Tibial nerve (tissue), 4 donors: ENCODE results near the gene BTBD8. TPM values are rescaled to one million over a fixed set of nuclear protein-coding genes. Genes with fewer than 3 reads are reported as not detected.

Experiments
- DNase-seq, 2 donors: peaks; one replicate each; pipeline ENCODE4 v3.0.0-alpha.2; 2019; ENCODE audit warnings: low spot score in 2 of 2
- H3K27ac ChIP-seq, 4 donors: fragments of 200-600 bp; sonication (generic) in 3 of 4; one replicate each; pipeline ENCODE4 v1.5.1; 2017 to 2019; ENCODE audit warnings: mild to moderate bottlenecking in 1 of 4
- H3K27me3 ChIP-seq, 2 donors: fragments of 200-600 bp; sonication (generic) in 1 of 2; one replicate each; pipeline versions ENCODE4 v1.5.1 to v1.6.0; 2017 to 2019
- H3K36me3 ChIP-seq, 3 donors: fragments of 200-600 bp; sonication (generic); one replicate each; pipeline ENCODE4 v1.5.1; 2018 to 2019
- H3K4me1 ChIP-seq, 4 donors: fragments of 200-600 bp; sonication (generic) in 3 of 4; one replicate each; pipeline ENCODE4 v1.5.1; 2017 to 2019
- H3K4me3 ChIP-seq, 4 donors: fragments of 200-600 bp; sonication (generic) in 3 of 4; one replicate each; pipeline ENCODE4 v1.5.1; 2017 to 2019; ENCODE audit warnings: mild to moderate bottlenecking in 1 of 4, moderate library complexity in 1 of 4
- H3K9me3 ChIP-seq, 4 donors: fragments of 200-600 bp; sonication (generic) in 3 of 4; one replicate each; pipeline ENCODE4 v1.5.1; 2017 to 2019
- EP300 ChIP-seq, 2 donors: sonication (generic); formaldehyde crosslinking; IDR thresholded peaks; one replicate each; pipeline ENCODE4 v1.6.1; 2017; ENCODE audit warnings: antibody characterized with exemption in 2 of 2, mild to moderate bottlenecking in 1 of 2
- POLR2A ChIP-seq, 2 donors: fragments of 450-650 bp; IDR thresholded peaks; one replicate each; pipeline ENCODE4 v1.6.1; 2017; ENCODE audit warnings: antibody characterized with exemption in 2 of 2, mild to moderate bottlenecking in 2 of 2, moderate library complexity in 2 of 2
- WGBS, 2 donors: methylation state at CpG; one replicate each; pipeline ENCODE4 v1.1.5; 2018; 5-methylcytosine and 5-hydroxymethylcytosine counted together
- total RNA-seq, 4 donors: library from RNA; depleted of rRNA; stranded (reverse); fragments of >200 nt; gene quantifications; one replicate each; pipeline ENCODE4 v1.1.0, GENCODE V29; 2016
- TF ChIP-seq, protein P1 (sequence below), 5 experiments: fragments of 200-600 bp in 3 of 5; fragments of 450-650 bp in 2 of 5; sonication (generic) in 3 of 5; IDR thresholded peaks; one replicate each; pipeline ENCODE4 v1.5.1; 2016 to 2019; ENCODE audit warnings: antibody characterized with exemption in 5 of 5, mild to moderate bottlenecking in 3 of 5, moderate library complexity in 2 of 5

Gene BTBD8
- total RNA-seq, 4 donors from 2014 or later = 7.8 to 19.0 (median 14.4) TPM

DNA sequence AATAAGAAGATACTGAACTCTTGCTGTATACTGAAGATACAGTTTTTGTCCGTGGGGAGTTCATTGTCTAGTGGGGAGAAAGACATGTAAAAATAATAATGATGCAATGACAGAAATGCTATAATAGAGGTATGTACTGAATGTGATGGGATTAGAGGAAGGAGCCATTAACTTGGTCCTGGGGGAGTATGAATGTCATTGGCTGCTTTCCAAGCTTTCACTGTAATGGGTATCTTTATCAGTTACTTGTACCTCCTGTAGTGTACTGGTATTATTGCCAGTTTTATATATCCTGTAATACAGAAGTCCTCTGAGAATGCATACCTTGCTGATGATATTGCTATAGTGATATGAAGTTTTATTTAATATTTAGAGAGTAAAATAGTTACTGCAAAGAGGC is 7.4 kb downstream of the BTBD8 start:
- TF ChIP-seq EP300 (IDR thresholded peaks at IDR 0.05) (no peak), POLR2A (IDR thresholded peaks at IDR 0.05) (no peak)
- TF ChIP-seq, protein P1, sequence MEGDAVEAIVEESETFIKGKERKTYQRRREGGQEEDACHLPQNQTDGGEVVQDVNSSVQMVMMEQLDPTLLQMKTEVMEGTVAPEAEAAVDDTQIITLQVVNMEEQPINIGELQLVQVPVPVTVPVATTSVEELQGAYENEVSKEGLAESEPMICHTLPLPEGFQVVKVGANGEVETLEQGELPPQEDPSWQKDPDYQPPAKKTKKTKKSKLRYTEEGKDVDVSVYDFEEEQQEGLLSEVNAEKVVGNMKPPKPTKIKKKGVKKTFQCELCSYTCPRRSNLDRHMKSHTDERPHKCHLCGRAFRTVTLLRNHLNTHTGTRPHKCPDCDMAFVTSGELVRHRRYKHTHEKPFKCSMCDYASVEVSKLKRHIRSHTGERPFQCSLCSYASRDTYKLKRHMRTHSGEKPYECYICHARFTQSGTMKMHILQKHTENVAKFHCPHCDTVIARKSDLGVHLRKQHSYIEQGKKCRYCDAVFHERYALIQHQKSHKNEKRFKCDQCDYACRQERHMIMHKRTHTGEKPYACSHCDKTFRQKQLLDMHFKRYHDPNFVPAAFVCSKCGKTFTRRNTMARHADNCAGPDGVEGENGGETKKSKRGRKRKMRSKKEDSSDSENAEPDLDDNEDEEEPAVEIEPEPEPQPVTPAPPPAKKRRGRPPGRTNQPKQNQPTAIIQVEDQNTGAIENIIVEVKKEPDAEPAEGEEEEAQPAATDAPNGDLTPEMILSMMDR (IDR thresholded peaks at IDR 0.05) = no peak
- Histone ChIP-seq H3K27ac (no peak overlapping the region), H3K36me3 (peaks cover 0 to 38% (median 0%) of the 10 kb centered on the region in 3 donors), H3K4me1 (peaks cover 0 to 1% (median 0%) of the 10 kb centered on the region in 4 donors), H3K9me3 (peaks cover 0 to 27% (median 9%) of the 10 kb centered on the region in 4 donors), H3K27me3 (no peaks in the 10 kb centered on the region), H3K4me3 (no peak overlapping the region)
- 67 to 83% methylated on average over 1 of the region's 1 CpG for WGBS, 2 donors
- no peak for DNase-seq

DNA sequence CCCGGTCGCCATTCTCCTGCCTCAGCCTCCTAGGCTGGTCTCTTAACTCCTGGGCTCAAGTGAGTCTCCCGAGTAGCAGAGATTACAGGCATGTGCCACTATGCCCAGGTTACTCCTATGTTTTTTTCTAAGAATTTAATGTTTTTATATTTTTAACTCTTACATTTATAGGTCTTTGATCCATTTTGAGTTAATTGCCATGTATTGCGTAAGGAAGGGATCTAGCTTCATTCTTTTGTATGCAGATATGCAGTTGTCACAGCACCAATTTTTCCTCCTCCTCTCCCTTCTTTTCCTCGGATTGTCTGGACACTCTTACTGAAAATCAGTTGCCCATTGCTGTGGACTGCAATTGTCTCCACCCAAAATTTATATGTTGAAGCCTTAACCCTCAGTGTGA is 11.5 kb downstream of the BTBD8 start:
- Histone ChIP-seq H3K27me3 (no peaks in the 10 kb centered on the region), H3K4me3 (no peak overlapping the region), H3K27ac (no peak overlapping the region), H3K36me3 (peaks cover 0 to 20% (median 0%) of the 10 kb centered on the region in 3 donors), H3K9me3 (peaks cover 0 to 5% (median 0%) of the 10 kb centered on the region in 4 donors), H3K4me1 (no peaks in the 10 kb centered on the region)
- no peak for DNase-seq
- TF ChIP-seq POLR2A (IDR thresholded peaks at IDR 0.05) (no peak), EP300 (IDR thresholded peaks at IDR 0.05) (no peak)
- TF ChIP-seq, protein P1 (IDR thresholded peaks at IDR 0.05) = no peak
- 91 to 93% methylated on average over 5 of the region's 5 CpGs for WGBS, 2 donors

DNA sequence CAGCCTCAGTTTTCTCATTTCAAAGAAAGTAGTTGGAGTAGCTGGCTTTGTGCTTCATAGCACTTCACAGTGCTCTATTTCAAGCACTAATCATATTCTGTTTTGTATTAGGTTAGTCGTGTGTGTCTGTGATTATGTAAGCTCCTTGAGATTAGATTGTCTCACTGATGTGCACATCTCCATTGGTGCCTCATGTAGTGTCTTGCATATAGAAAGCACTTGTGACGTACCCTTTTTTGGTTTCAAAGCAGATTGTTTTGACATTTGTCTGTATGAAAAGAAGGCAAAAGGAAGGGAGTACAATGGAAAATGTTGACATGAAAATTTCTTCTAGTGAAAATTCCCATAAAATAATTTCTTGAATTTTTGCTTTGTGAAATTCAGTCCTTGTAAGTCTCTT is 13.9 kb downstream of the BTBD8 start:
- TF ChIP-seq POLR2A (IDR thresholded peaks at IDR 0.05) (no peak), EP300 (IDR thresholded peaks at IDR 0.05) (no peak)
- TF ChIP-seq, protein P1 (IDR thresholded peaks at IDR 0.05) = no peak
- no peak for DNase-seq
- Histone ChIP-seq H3K4me3 (no peak overlapping the region), H3K27ac (no peak overlapping the region), H3K9me3 (no peaks in the 10 kb centered on the region), H3K36me3 (peaks cover 0 to 21% (median 0%) of the 10 kb centered on the region in 3 donors), H3K27me3 (no peaks in the 10 kb centered on the region), H3K4me1 (no peaks in the 10 kb centered on the region)
- 54 to 55% methylated on average over 2 of the region's 2 CpGs for WGBS, 2 donors

DNA sequence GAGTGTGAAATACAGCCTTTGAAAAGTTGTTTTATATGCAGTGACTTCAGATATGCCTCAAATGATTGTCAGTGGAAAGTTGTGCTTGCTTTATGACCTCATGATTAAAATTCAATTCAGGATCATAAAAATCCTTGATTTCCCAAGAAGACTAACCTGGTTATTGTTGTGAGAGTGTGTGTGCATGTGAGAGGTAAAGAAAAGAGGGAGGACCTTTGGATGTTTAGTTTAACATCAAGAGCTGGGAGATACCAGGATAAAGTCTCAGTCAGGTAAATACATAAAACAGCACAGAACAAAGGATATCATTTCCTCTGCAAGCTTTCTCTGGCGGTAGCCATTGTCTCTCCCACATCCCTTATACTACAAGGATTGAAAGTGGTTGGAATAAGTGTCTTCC is 14.4 kb downstream of the BTBD8 start:
- H3K4me3 ChIP-seq = no peak overlapping the region

DNA sequence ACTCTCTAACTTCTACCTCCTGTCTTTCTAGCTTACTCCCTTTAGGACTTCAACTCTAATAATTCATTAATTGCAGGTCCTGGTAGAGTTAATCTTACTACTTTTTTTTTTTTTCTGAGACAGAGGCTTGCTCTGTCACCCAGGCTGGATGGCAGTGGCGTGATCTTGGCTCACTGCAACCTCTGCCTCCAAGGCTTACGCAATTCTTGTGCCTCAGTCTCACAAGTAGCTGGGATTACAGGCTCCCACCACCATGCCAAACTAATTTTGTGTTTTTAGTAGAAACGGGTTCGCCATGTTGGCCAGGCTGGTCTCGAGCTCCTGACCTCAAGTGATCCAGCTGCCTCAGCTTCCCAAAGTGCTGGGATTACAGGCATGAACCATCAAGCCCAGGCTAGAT is 15.7 kb downstream of the BTBD8 start:
- WGBS, 2 donors = 53 to 60% methylated on average over 5 of the region's 5 CpGs
- Histone ChIP-seq H3K36me3 (peaks cover 0 to 11% (median 0%) of the 10 kb centered on the region in 3 donors), H3K9me3 (no peaks in the 10 kb centered on the region), H3K4me3 (no peak overlapping the region), H3K4me1 (no peaks in the 10 kb centered on the region), H3K27ac (no peak overlapping the region), H3K27me3 (no peaks in the 10 kb centered on the region)
- DNase-seq = no peak
- TF ChIP-seq EP300 (IDR thresholded peaks at IDR 0.05) = no peak
- TF ChIP-seq, protein P1 (IDR thresholded peaks at IDR 0.05) = no peak
- no peak for TF ChIP-seq POLR2A (IDR thresholded peaks at IDR 0.05)

More for the DNA sequence above, 14.4 kb downstream of the BTBD8 start:
- Histone ChIP-seq H3K36me3 (peaks cover 0 to 16% (median 0%) of the 10 kb centered on the region in 3 donors), H3K9me3 (no peaks in the 10 kb centered on the region), H3K27ac (no peak overlapping the region), H3K27me3 (no peaks in the 10 kb centered on the region), H3K4me1 (no peaks in the 10 kb centered on the region)
- TF ChIP-seq, protein P1 (IDR thresholded peaks at IDR 0.05) = no peak
- no peak for TF ChIP-seq POLR2A (IDR thresholded peaks at IDR 0.05)
- no peak for TF ChIP-seq EP300 (IDR thresholded peaks at IDR 0.05)
- 86 to 90% methylated on average over 1 of the region's 1 CpG for WGBS, 2 donors
- DNase-seq = no peak
